ENCODE data around the gene TGFBR3. TPM values are rescaled to one million over a fixed set of nuclear protein-coding genes. Genes with fewer than 3 reads are reported as not detected.

TGFBR3 gene
- total and polyA plus RNA-seq, 2 of the 8 experiments (the other 6 are each of a cell fraction or from before 2014, with no cell fraction given) = 2.0 to 6.1 TPM

GRCh38 chr1:91836331-91837040, 49.5 kb downstream of the TGFBR3 start:
- Histone ChIP-seq H4K20me1 (replicated peaks in 1 of 2; ENCODE audit: control insufficient read depth in 1 of 2, insufficient read depth in 2 of 2, low read length in 2 of 2) (no peaks in the 10 kb centered on the region), H3K4me1 (replicated peaks in 1 of 4; ENCODE audit: control insufficient read depth in 3 of 4, insufficient read depth in 4 of 4, low read length in 3 of 4) (no peaks in the 10 kb centered on the region), H2BK120ac (replicated peaks; ENCODE audit: low read depth, low read length) (no peak overlapping the region), H3K79me1 (ENCODE audit: low read depth, low read length) (no peaks in the 10 kb centered on the region), H2BK15ac (ENCODE audit: low read length) (no peak overlapping the region), H3K4me3 (ENCODE audit: extremely low read depth in 1 of 4, insufficient read depth in 2 of 4, low read depth in 3 of 4, low read length in 4 of 4) (no peak overlapping the region), H3K18ac (ENCODE audit: extremely low read depth, low read length) (no peak overlapping the region), H2BK20ac (ENCODE audit: low read length) (no peak overlapping the region), H3K56ac (replicated peaks; ENCODE audit: insufficient read length, low read depth, low read length) (no peak overlapping the region), H3K14ac (ENCODE audit: insufficient read length) (no peak overlapping the region), H3K4me2 (ENCODE audit: insufficient read depth in 1 of 2, low read depth in 2 of 2, low read length in 2 of 2) (no peak overlapping the region), H3K36me3 (ENCODE audit: control insufficient read depth in 2 of 4, insufficient read depth in 4 of 4, low read length in 3 of 4) (no peaks in the 10 kb centered on the region), H3K79me2 (ENCODE audit: control insufficient read depth in 1 of 2, insufficient read depth in 2 of 2, low read length in 2 of 2) (no peaks in the 10 kb centered on the region), H3K23ac (ENCODE audit: insufficient read length) (no peak overlapping the region), H3K27me3 (replicated peaks in 1 of 4; ENCODE audit: control insufficient read depth in 3 of 4, extremely low read depth in 1 of 4, insufficient read depth in 3 of 4, low read length in 3 of 4) (no peaks in the 10 kb centered on the region), H3K4ac (replicated peaks; ENCODE audit: insufficient read length, low read depth, low read length) (no peak overlapping the region), H3K9ac (replicated peaks in 1 of 4; ENCODE audit: extremely low read depth in 1 of 4, low read depth in 3 of 4, low read length in 3 of 4) (no peak overlapping the region), H3K9me3 (ENCODE audit: insufficient read depth in 2 of 2, low read depth in 1 of 2, low read length in 1 of 2) (no peaks in the 10 kb centered on the region), H4K91ac (replicated peaks; ENCODE audit: insufficient read length, low read length) (no peak overlapping the region), H2AFZ (ENCODE audit: low read length) (no peak overlapping the region), H4K8ac (ENCODE audit: extremely low read depth, insufficient read depth, low read length) (no peak overlapping the region), H3K23me2 (ENCODE audit: low read depth, low read length) (no peaks in the 10 kb centered on the region), H3K27ac (ENCODE audit: low read depth, low read length) (no peak overlapping the region), H2AK5ac (ENCODE audit: low read depth, low read length) (no peak overlapping the region), H2BK12ac (ENCODE audit: low read depth, low read length) (no peak overlapping the region), H4K5ac (ENCODE audit: insufficient read length, low read depth, low read length) (no peak overlapping the region), H2BK5ac (ENCODE audit: low read depth, low read length) (no peak overlapping the region)
- ChIA-PET POLR2A (ENCODE audit: partially characterized antibody) (no interaction called here), CTCF (ENCODE audit: partially characterized antibody) (interaction anchor here (1.1 to 2.5 kb wide), 3 partner anchors 10 to 31 kb away, joined by 3 to 9 read pairs (median 3); no protein-coding TSS in a partner anchor)
- TF ChIP-seq BRCA1 (IDR thresholded peaks at IDR 0.05; ENCODE audit: low read depth, low read length) (no peak), SAP30 (IDR thresholded peaks at IDR 0.05; ENCODE audit: insufficient read depth, insufficient replicate concordance, low read length) (no peak), RAD21 (IDR thresholded peaks at IDR 0.05 in 1 of 2, conservative IDR thresholded peaks at IDR 0.05 in 1 of 2; ENCODE audit: low read depth in 2 of 2, low read length in 2 of 2) (no peak)
- FAIRE-seq = no peak
- 85% methylated on average over 8 of the region's 8 CpGs; no CpG with 5 or more reads in 1 of the 2 experiments for WGBS, 2 experiments (ENCODE audit: extremely low coverage in 1 of 2, insufficient coverage in 1 of 2, insufficient read length in 1 of 2, insufficient replicate concordance in 2 of 2, low coverage in 1 of 2, low lambda C conversion rate in 2 of 2, missing lambda C conversion rate in 1 of 2)
- no peak for DNase-seq (ENCODE audit: low read depth in 1 of 2, low spot score in 2 of 2)

Measured in H1 (cell line).